ENCODE results near the gene B4GALT5.

GRCh38 chr20:49712118-49712517 is 1.6 kb downstream of the B4GALT5 start:
- no peak for TF ChIP-seq CTCF (conservative IDR thresholded peaks at IDR 0.05; ENCODE audit: low read length)
- no peak for TF ChIP-seq EZH2phosphoT487 (IDR thresholded peaks at IDR 0.05; ENCODE audit: borderline replicate concordance, low read depth, low read length)
